PC-9 (cell line): Measurements from ENCODE around the gene SCLY. TPM values are rescaled to one million over a fixed set of nuclear protein-coding genes. Genes with fewer than 3 reads are reported as not detected.

ENCODE experiments used
- BruUV-seq: library from RNA; stranded (reverse); fragments of 400-500 nt; replicated peaks from 2 replicates; lab custom pipeline; 2021; lab: Mats Ljungman, UMichigan
- CTCF ChIA-PET: fragments of 300-600 bp; sonication (Branson Sonifier 250); formaldehyde crosslinking; loops from one replicate; lab custom pipeline; 2022; ENCODE audit warnings: antibody characterized with exemption; lab: Charles Lee
- POLR2A ChIA-PET: fragments of 300-600 bp; sonication (Branson Sonifier 250); formaldehyde crosslinking; loops from one replicate; lab custom pipeline; 2022; ENCODE audit warnings: antibody characterized with exemption; ENCODE audit not compliant: unreplicated experiment; lab: Charles Lee
- DNase-seq, 2 experiments: peaks; one replicate each; pipeline versions ENCODE4 v3.0.0 to v3.0.0-alpha.2; 2015 to 2022; ENCODE audit warnings: mixed read lengths in 1 of 2
- H2AFZ ChIP-seq: fragments of 200-600 bp; sonication (generic); 2 replicates; pipeline ENCODE4 v1.8.1; 2017; ENCODE audit warnings: antibody characterized with exemption
- H3F3A ChIP-seq: fragments of 200-600 bp; sonication (generic); 2 replicates; pipeline ENCODE4 v1.8.1; 2017; ENCODE audit warnings: antibody characterized with exemption, mild to moderate bottlenecking, low read depth; ENCODE audit not compliant: insufficient read depth
- H3K27ac ChIP-seq: fragments of 200-600 bp; sonication (generic); 2 replicates; pipeline ENCODE4 v1.6.1; 2016; ENCODE audit warnings: mixed run types
- H3K27me3 ChIP-seq: fragments of 200-600 bp; sonication (generic); 2 replicates; pipeline ENCODE4 v1.6.1; 2016; ENCODE audit warnings: low read depth, mixed run types; ENCODE audit not compliant: insufficient read depth
- H3K36me3 ChIP-seq: fragments of 200-600 bp; sonication (generic); 2 replicates; pipeline ENCODE4 v1.6.1; 2016; ENCODE audit warnings: low read depth, mixed run types
- H3K4me1 ChIP-seq: fragments of 200-600 bp; sonication (generic); replicated peaks from 2 replicates; pipeline ENCODE4 v1.6.1; 2016; ENCODE audit warnings: mixed run types; ENCODE audit not compliant: insufficient read depth
- H3K4me2 ChIP-seq: fragments of 200-600 bp; sonication (generic); 2 replicates; pipeline ENCODE4 v1.6.1; 2017; ENCODE audit warnings: mixed run types
- H3K4me3 ChIP-seq: fragments of 200-600 bp; sonication (generic); 2 replicates; pipeline ENCODE4 v1.6.1; 2016; ENCODE audit warnings: mixed run types
- H3K79me2 ChIP-seq: fragments of 200-600 bp; sonication (generic); 2 replicates; pipeline ENCODE4 v1.6.1; 2017; ENCODE audit warnings: low read depth, mixed run types
- H3K9me2 ChIP-seq: fragments of 200-600 bp; sonication (generic); 2 replicates; pipeline ENCODE4 v1.8.1; 2017; ENCODE audit warnings: mild to moderate bottlenecking; ENCODE audit not compliant: insufficient read depth
- H3K9me3 ChIP-seq: fragments of 200-600 bp; sonication (generic); 2 replicates; pipeline ENCODE4 v1.8.1; 2016; ENCODE audit warnings: low read depth; ENCODE audit not compliant: insufficient read depth
- H4K20me1 ChIP-seq: fragments of 200-600 bp; sonication (generic); 2 replicates; pipeline ENCODE4 v1.8.1; 2017; ENCODE audit not compliant: insufficient read depth
- EZH2 ChIP-seq: fragments of 200-600 bp; sonication (generic); IDR thresholded peaks from 2 replicates; pipeline ENCODE4 v1.8.0; 2017; ENCODE audit warnings: antibody characterized with exemption, low read depth
- intact Hi-C: fragments of 100-400 bp; cut with micrococcal nuclease; formaldehyde crosslinking; loops from one replicate; pipeline ENCODE4 v1.10.0; 2022; ENCODE audit not compliant: unreplicated experiment
- total RNA-seq: library from RNA; stranded (reverse); gene quantifications from 2 replicates; pipeline ENCODE4 v1.2.3, GENCODE V29; 2021
- TF ChIP-seq, protein P1 (sequence below): fragments of 200-600 bp; sonication (generic); conservative IDR thresholded peaks from 2 replicates; pipeline ENCODE4 v1.6.1; 2017; ENCODE audit warnings: mixed run types, antibody characterized with exemption, mild to moderate bottlenecking, moderate library complexity

SCLY gene
- total RNA-seq, 1 experiment from 2014 or later, result 40.0 TPM

DNA sequence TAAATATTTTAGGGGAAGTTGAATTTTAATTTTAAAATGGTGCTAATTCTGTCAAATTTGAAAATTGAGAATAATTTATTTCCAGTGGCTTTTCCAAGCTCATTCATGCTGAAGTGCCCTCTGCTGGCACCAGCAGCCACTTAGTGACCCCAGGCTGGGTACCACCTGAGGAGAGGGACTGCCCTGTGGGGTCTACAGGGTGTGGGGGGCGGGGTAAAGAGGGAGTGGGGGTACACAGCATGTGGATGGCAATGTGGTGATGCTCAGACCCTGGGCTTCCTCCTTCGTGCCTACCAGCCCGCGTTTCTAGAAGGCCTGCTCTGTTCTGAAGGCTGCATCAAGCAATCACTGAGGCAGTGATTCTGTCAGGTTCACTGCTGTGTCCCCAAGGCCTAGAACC lies 45.1 kb upstream of the SCLY start:
- no TSS peak for BruUV-seq
- no peaks in the 10 kb centered on the region for H3K9me2 ChIP-seq
- intact Hi-C loops, result loop anchor here (1.0 kb wide), 1 partner anchor 157 kb away; no protein-coding TSS in a partner anchor
- H3K79me2 ChIP-seq, result peaks cover 11% of the 10 kb centered on the region; the same call in 1 of the 2 replicates
- no peak for DNase-seq
- TF ChIP-seq, protein P1, sequence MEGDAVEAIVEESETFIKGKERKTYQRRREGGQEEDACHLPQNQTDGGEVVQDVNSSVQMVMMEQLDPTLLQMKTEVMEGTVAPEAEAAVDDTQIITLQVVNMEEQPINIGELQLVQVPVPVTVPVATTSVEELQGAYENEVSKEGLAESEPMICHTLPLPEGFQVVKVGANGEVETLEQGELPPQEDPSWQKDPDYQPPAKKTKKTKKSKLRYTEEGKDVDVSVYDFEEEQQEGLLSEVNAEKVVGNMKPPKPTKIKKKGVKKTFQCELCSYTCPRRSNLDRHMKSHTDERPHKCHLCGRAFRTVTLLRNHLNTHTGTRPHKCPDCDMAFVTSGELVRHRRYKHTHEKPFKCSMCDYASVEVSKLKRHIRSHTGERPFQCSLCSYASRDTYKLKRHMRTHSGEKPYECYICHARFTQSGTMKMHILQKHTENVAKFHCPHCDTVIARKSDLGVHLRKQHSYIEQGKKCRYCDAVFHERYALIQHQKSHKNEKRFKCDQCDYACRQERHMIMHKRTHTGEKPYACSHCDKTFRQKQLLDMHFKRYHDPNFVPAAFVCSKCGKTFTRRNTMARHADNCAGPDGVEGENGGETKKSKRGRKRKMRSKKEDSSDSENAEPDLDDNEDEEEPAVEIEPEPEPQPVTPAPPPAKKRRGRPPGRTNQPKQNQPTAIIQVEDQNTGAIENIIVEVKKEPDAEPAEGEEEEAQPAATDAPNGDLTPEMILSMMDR, result peak; percentile 52
- TF ChIP-seq EZH2, result no peak
- no peak overlapping the region for H3K27ac ChIP-seq
- H3F3A ChIP-seq, result peaks cover 7% of the 10 kb centered on the region; the same call in 1 of the 2 replicates
- POLR2A ChIA-PET, result no interaction called here
- H3K36me3 ChIP-seq, result no peaks in the 10 kb centered on the region
- H3K9me3 ChIP-seq, result no peaks in the 10 kb centered on the region
- H3K27me3 ChIP-seq, result no peaks in the 10 kb centered on the region
- H3K4me3 ChIP-seq, result no peak overlapping the region
- H3K4me2 ChIP-seq, result no peak overlapping the region
- no peaks in the 10 kb centered on the region for H3K4me1 ChIP-seq
- no peaks in the 10 kb centered on the region; the same call in none of the 2 replicates for H4K20me1 ChIP-seq
- CTCF ChIA-PET, result interaction anchor here (0.5 to 0.7 kb wide), 7 partner anchors 37 to 935 kb away, joined by 3 to 35 read pairs (median 7); no protein-coding TSS in a partner anchor
- H2AFZ ChIP-seq, result no peak overlapping the region

- POLR2A ChIA-PET, result no interaction called here
- H3K36me3 ChIP-seq, result no peaks in the 10 kb centered on the region
- H3K4me3 ChIP-seq, result no peak overlapping the region
- BruUV-seq, result no TSS peak
- no peak overlapping the region for H2AFZ ChIP-seq
- H3K4me1 ChIP-seq, result no peaks in the 10 kb centered on the region
- no peaks in the 10 kb centered on the region for H3K9me3 ChIP-seq
- intact Hi-C loops, result no loop called here
- peaks cover 11% of the 10 kb centered on the region; the same call in 1 of the 2 replicates for H3K79me2 ChIP-seq
- no peaks in the 10 kb centered on the region for H3K27me3 ChIP-seq
- TF ChIP-seq EZH2, result no peak
- TF ChIP-seq, protein P1, result no peak
- H3K9me2 ChIP-seq, result no peaks in the 10 kb centered on the region
- CTCF ChIA-PET, result no interaction called here
- H3F3A ChIP-seq, result peaks cover 7% of the 10 kb centered on the region; the same call in 1 of the 2 replicates
- H4K20me1 ChIP-seq, result no peaks in the 10 kb centered on the region; the same call in none of the 2 replicates
- H3K4me2 ChIP-seq, result no peak overlapping the region
- no peak for DNase-seq
- H3K27ac ChIP-seq, result no peak overlapping the region
Measured at GRCh38 chr2:238016526-238016925, 44.3 kb upstream of the SCLY start.

DNA sequence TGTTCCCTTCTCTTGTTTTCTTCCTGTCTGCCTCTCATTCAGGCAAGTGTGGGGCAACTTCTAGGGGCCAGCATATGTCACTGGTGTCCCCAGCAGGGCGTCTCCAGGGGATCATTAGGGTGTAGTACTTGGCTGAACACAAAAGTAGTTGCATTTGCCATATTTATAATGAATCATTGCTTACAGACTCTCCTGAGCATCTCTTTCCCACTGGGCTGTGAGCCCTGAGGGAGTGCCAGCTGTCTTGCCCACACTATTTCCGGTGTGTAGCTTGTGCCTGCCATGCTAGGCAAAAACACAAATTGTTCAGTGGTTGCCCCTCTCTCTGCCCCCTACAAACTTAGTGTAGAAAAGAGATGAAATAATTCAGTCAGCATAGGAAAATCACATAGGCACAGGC lies 40.8 kb upstream of the SCLY start:
- Histone ChIP-seq H3K9me2 (no peaks in the 10 kb centered on the region), H3F3A (no peaks in the 10 kb centered on the region), H3K4me1 (no peaks in the 10 kb centered on the region), H3K27me3 (no peaks in the 10 kb centered on the region), H3K79me2 (peaks cover 10% of the 10 kb centered on the region; the same call in 1 of the 2 replicates), H3K9me3 (no peaks in the 10 kb centered on the region), H3K36me3 (no peaks in the 10 kb centered on the region), H3K4me2 (no peak overlapping the region), H2AFZ (no peak overlapping the region), H3K4me3 (no peak overlapping the region), H3K27ac (no peak overlapping the region), H4K20me1 (peaks cover 3% of the 10 kb centered on the region)
- no peak for DNase-seq
- ChIA-PET CTCF (no interaction called here), POLR2A (no interaction called here)
- TF ChIP-seq, protein P1, result no peak
- no peak for TF ChIP-seq EZH2
- intact Hi-C loops, result no loop called here
- BruUV-seq, result no TSS peak
